Natural killer cell treated with Interleukin-12 subunit alpha and Interleukin-12 subunit beta and Interleukin-15 and Interleukin-18, amount 100 ng/mL, for 72 hours (primary cell): ENCODE results near the gene ABO. TPM values are rescaled to one million over a fixed set of nuclear protein-coding genes. Genes with fewer than 3 reads are reported as not detected.
"Not testable (repeated sequence)": the region's sequence is repeated elsewhere in the genome, so short reads cannot be mapped to it uniquely, and the experiment has no call there.

ENCODE experiments used
- ATAC-seq, 2 donors: fragments of 150-1000 bp; cut with Tn5 transposase in 1 of 2; sonication (Bioruptor Pico), chemical (Tn5 transposase) in 1 of 2; 2 replicates each; pipeline ENCODE4 v1.10.0; 2021
- DNase-seq: peaks from one replicate; pipeline ENCODE4 v3.0.0; 2022; ENCODE audit warnings: low spot score
- H3K27ac Mint-ChIP-seq, 2 donors: 1 replicate in 1 of 2; 2 replicates in 1 of 2; pipeline ENCODE4 v1.8.0; 2022; ENCODE audit warnings: mixed read lengths in 2 of 2, mild to moderate bottlenecking in 1 of 2, moderate library complexity in 1 of 2
- H3K27me3 Mint-ChIP-seq, 2 donors: 1 replicate in 1 of 2; 2 replicates in 1 of 2; pipeline ENCODE4 v1.8.0; 2022; ENCODE audit warnings: mixed read lengths in 2 of 2
- H3K36me3 Mint-ChIP-seq: one replicate; pipeline ENCODE4 v1.8.0; 2022; ENCODE audit warnings: mixed read lengths
- H3K4me1 Mint-ChIP-seq, 2 donors: 1 replicate in 1 of 2; 2 replicates in 1 of 2; pipeline ENCODE4 v1.8.0; 2022; ENCODE audit warnings: low read depth in 2 of 2, mixed read lengths in 2 of 2, mild to moderate bottlenecking in 1 of 2
- H3K4me3 Mint-ChIP-seq: one replicate; pipeline ENCODE4 v1.8.0; 2022; ENCODE audit warnings: mixed read lengths
- H3K9me3 Mint-ChIP-seq: 2 replicates; pipeline ENCODE4 v1.8.0; 2022; ENCODE audit warnings: mixed read lengths
- total RNA-seq, 2 donors: library from RNA; stranded (reverse); gene quantifications; one replicate each; pipeline ENCODE4 v1.2.3, GENCODE V29; 2022

Gene ABO
- total RNA-seq, 2 donors from 2014 or later: 0.25 to 0.69 TPM

- ATAC-seq (no peak), DNase-seq (no peak)
- H3K4me3 Mint-ChIP-seq: no peak overlapping the region
- H3K27ac Mint-ChIP-seq: no peak overlapping the region
- peaks cover 0 to 5% of the 10 kb centered on the region in 2 donors for H3K4me1 Mint-ChIP-seq
- no peaks in the 10 kb centered on the region for H3K9me3 Mint-ChIP-seq
- H3K27me3 Mint-ChIP-seq: peaks cover 6 to 11% of the 10 kb centered on the region in 2 donors
- no peaks in the 10 kb centered on the region for H3K36me3 Mint-ChIP-seq
These were observed 20.5 kb downstream of the ABO start for GRCh38 chr9:133254471-133254870.

- ATAC-seq: no peak
- Mint-ChIP-seq H3K36me3 (no peaks in the 10 kb centered on the region), H3K27ac (peak overlapping the region in 1 of 2 donors; percentile 16), H3K27me3 (peaks cover 6 to 11% of the 10 kb centered on the region in 2 donors), H3K4me1 (peaks cover 0 to 11% of the 10 kb centered on the region in 2 donors), H3K9me3 (no peaks in the 10 kb centered on the region), H3K4me3 (no peak overlapping the region)
- DNase-seq: no peak
These were observed 21.7 kb downstream of the ABO start for GRCh38 chr9:133253268-133253667.

GRCh38 chr9:133252301-133253020 is 22.5 kb downstream of the ABO start:
- no peaks in the 10 kb centered on the region for H3K36me3 Mint-ChIP-seq
- H3K4me3 Mint-ChIP-seq: no peak overlapping the region
- peaks cover 6 to 11% of the 10 kb centered on the region in 2 donors for H3K27me3 Mint-ChIP-seq
- H3K27ac Mint-ChIP-seq: no peak overlapping the region
- no peaks in the 10 kb centered on the region for H3K9me3 Mint-ChIP-seq
- ATAC-seq: peak in 1 of 2 donors; percentile 46
- DNase-seq: no peak
- peaks cover 0 to 14% of the 10 kb centered on the region in 2 donors for H3K4me1 Mint-ChIP-seq

GRCh38 chr9:133251773-133252172 is 23.2 kb downstream of the ABO start:
- Mint-ChIP-seq H3K36me3 (no peaks in the 10 kb centered on the region), H3K9me3 (no peaks in the 10 kb centered on the region), H3K4me3 (no peak overlapping the region), H3K27ac (no peak overlapping the region), H3K4me1 (peaks cover 0 to 13% of the 10 kb centered on the region in 2 donors), H3K27me3 (peaks cover 6 to 11% of the 10 kb centered on the region in 2 donors)
- DNase-seq: no peak
- peak in 1 of 2 donors; percentile 48 for ATAC-seq

- not testable (repeated sequence) for H3K4me3 Mint-ChIP-seq, H3K9me3 Mint-ChIP-seq, H3K4me1 Mint-ChIP-seq, ATAC-seq, H3K27ac Mint-ChIP-seq, DNase-seq, H3K36me3 Mint-ChIP-seq
- H3K27me3 Mint-ChIP-seq: peaks cover 4 to 11% of the 10 kb centered on the region in 2 donors
These were observed 23.8 kb downstream of the ABO start for GRCh38 chr9:133251221-133251620.

GRCh38 chr9:133250741-133251170 is 24.2 kb downstream of the ABO start:
- no peak overlapping the region for H3K4me3 Mint-ChIP-seq
- H3K27me3 Mint-ChIP-seq: peaks cover 4 to 11% of the 10 kb centered on the region in 2 donors
- H3K27ac Mint-ChIP-seq: no peak overlapping the region
- peaks cover 0 to 9% of the 10 kb centered on the region in 2 donors for H3K4me1 Mint-ChIP-seq
- no peaks in the 10 kb centered on the region for H3K9me3 Mint-ChIP-seq
- no peak for ATAC-seq
- H3K36me3 Mint-ChIP-seq: no peaks in the 10 kb centered on the region
- no peak for DNase-seq

GRCh38 chr9:133249337-133249736 is 25.7 kb downstream of the ABO start:
- Mint-ChIP-seq H3K36me3 (no peaks in the 10 kb centered on the region), H3K27ac (no peak overlapping the region), H3K4me3 (no peak overlapping the region), H3K9me3 (no peaks in the 10 kb centered on the region), H3K4me1 (peaks cover 0 to 9% of the 10 kb centered on the region in 2 donors), H3K27me3 (peaks cover 4 to 11% of the 10 kb centered on the region in 2 donors)
- ATAC-seq (no peak), DNase-seq (no peak)

GRCh38 chr9:133248726-133249295 is 26.2 kb downstream of the ABO start:
- DNase-seq (no peak), ATAC-seq (no peak)
- Mint-ChIP-seq H3K9me3 (no peaks in the 10 kb centered on the region), H3K4me1 (peaks cover 0 to 9% of the 10 kb centered on the region in 2 donors), H3K27ac (no peak overlapping the region), H3K36me3 (no peaks in the 10 kb centered on the region), H3K27me3 (peaks cover 4 to 11% of the 10 kb centered on the region in 2 donors), H3K4me3 (no peak overlapping the region)

- Mint-ChIP-seq H3K9me3 (no peaks in the 10 kb centered on the region), H3K27ac (no peak overlapping the region), H3K27me3 (peaks cover 4 to 11% of the 10 kb centered on the region in 2 donors), H3K4me3 (no peak overlapping the region), H3K4me1 (peaks cover 0 to 9% of the 10 kb centered on the region in 2 donors), H3K36me3 (no peaks in the 10 kb centered on the region)
- DNase-seq: no peak
- ATAC-seq: peak in 1 of 2 donors; percentile 54
These were observed 27.4 kb downstream of the ABO start for GRCh38 chr9:133247632-133248031.

- Mint-ChIP-seq H3K4me3 (no peak overlapping the region), H3K4me1 (peaks cover 0 to 9% of the 10 kb centered on the region in 2 donors), H3K27me3 (peaks cover 7 to 11% of the 10 kb centered on the region in 2 donors), H3K9me3 (no peaks in the 10 kb centered on the region), H3K36me3 (no peaks in the 10 kb centered on the region), H3K27ac (no peak overlapping the region)
- no peak for DNase-seq
- ATAC-seq: no peak
These were observed 28.0 kb downstream of the ABO start for GRCh38 chr9:133246991-133247390.

GRCh38 chr9:133246562-133246961 is 28.4 kb downstream of the ABO start:
- Mint-ChIP-seq H3K4me3 (no peak overlapping the region), H3K27me3 (peaks cover 7 to 11% of the 10 kb centered on the region in 2 donors), H3K4me1 (peaks cover 0 to 9% of the 10 kb centered on the region in 2 donors), H3K36me3 (no peaks in the 10 kb centered on the region), H3K9me3 (no peaks in the 10 kb centered on the region), H3K27ac (no peak overlapping the region)
- peak in 1 of 2 donors; percentile 9 for ATAC-seq
- no peak for DNase-seq

GRCh38 chr9:133242991-133243390 is 32.0 kb downstream of the ABO start:
- H3K27ac Mint-ChIP-seq: no peak overlapping the region
- no peaks in the 10 kb centered on the region for H3K36me3 Mint-ChIP-seq
- peaks cover 0 to 4% of the 10 kb centered on the region in 2 donors for H3K27me3 Mint-ChIP-seq
- no peak for DNase-seq
- H3K4me3 Mint-ChIP-seq: no peak overlapping the region
- H3K4me1 Mint-ChIP-seq: peaks cover 0 to 5% of the 10 kb centered on the region in 2 donors
- no peaks in the 10 kb centered on the region for H3K9me3 Mint-ChIP-seq
- ATAC-seq: no peak

- peaks cover 0 to 7% of the 10 kb centered on the region in 2 donors for H3K4me1 Mint-ChIP-seq
- peaks cover 4 to 7% of the 10 kb centered on the region in 2 donors for H3K27me3 Mint-ChIP-seq
- no peak overlapping the region for H3K27ac Mint-ChIP-seq
- H3K4me3 Mint-ChIP-seq: no peak overlapping the region
- ATAC-seq (no peak), DNase-seq (no peak)
- no peaks in the 10 kb centered on the region for H3K9me3 Mint-ChIP-seq
- no peaks in the 10 kb centered on the region for H3K36me3 Mint-ChIP-seq
These were observed 32.8 kb downstream of the ABO start for GRCh38 chr9:133242241-133242640.

GRCh38 chr9:133239533-133240090 is 35.4 kb downstream of the ABO start:
- DNase-seq (no peak), ATAC-seq (no peak)
- H3K4me1 Mint-ChIP-seq: peaks cover 0 to 7% of the 10 kb centered on the region in 2 donors
- H3K9me3 Mint-ChIP-seq: no peaks in the 10 kb centered on the region
- H3K27ac Mint-ChIP-seq: no peak overlapping the region
- H3K4me3 Mint-ChIP-seq: no peak overlapping the region
- H3K27me3 Mint-ChIP-seq: peaks cover 4 to 7% of the 10 kb centered on the region in 2 donors
- no peaks in the 10 kb centered on the region for H3K36me3 Mint-ChIP-seq
